Glomerular endothelial cell (primary cell): ENCODE measurements around the gene PDLIM7. TPM values are rescaled to one million over a fixed set of nuclear protein-coding genes. Genes with fewer than 3 reads are reported as not detected.
"Not testable (repeated sequence)": the region's sequence is repeated elsewhere in the genome, so short reads cannot be mapped to it uniquely, and the experiment has no call there.

ENCODE experiments used
- DNase-seq: peaks from one replicate; pipeline ENCODE4 v3.0.0-alpha.2; 2011; ENCODE audit warnings: low read depth, low spot score; ENCODE audit errors: extremely low read depth
- total RNA-seq: library from RNA; depleted of rRNA; stranded (reverse); fragments of >200 nt; gene quantifications from 2 replicates; pipeline ENCODE4 v1.2.3, GENCODE V29; 2015

PDLIM7 gene
- total RNA-seq, 1 donor from 2014 or later, result 341 TPM

- DNase-seq, result no peak
Observed at GRCh38 chr5:177492841-177493240, 4.6 kb downstream of the PDLIM7 start.

- DNase-seq, result no peak
Observed at GRCh38 chr5:177491983-177492746, 5.2 kb downstream of the PDLIM7 start.

- DNase-seq, result no peak
Observed at GRCh38 chr5:177491429-177491945, 5.9 kb downstream of the PDLIM7 start.

GRCh38 chr5:177490992-177491391 is 6.4 kb downstream of the PDLIM7 start:
- no peak for DNase-seq

GRCh38 chr5:177490311-177490991 is 7.0 kb downstream of the PDLIM7 start:
- no peak for DNase-seq

- no peak for DNase-seq
Observed at GRCh38 chr5:177489119-177489716, 8.2 kb downstream of the PDLIM7 start.

- DNase-seq, result no peak
Observed at GRCh38 chr5:177487975-177488374, 9.4 kb downstream of the PDLIM7 start.

GRCh38 chr5:177487144-177487543 is 10.3 kb downstream of the PDLIM7 start:
- no peak for DNase-seq

- DNase-seq, result no peak
Observed at GRCh38 chr5:177486256-177486655, 11.1 kb downstream of the PDLIM7 start.

- DNase-seq, result not testable (repeated sequence)
Observed at GRCh38 chr5:177485753-177486152, 11.7 kb downstream of the PDLIM7 start.

- no peak for DNase-seq
Observed at GRCh38 chr5:177484902-177485549, 12.4 kb downstream of the PDLIM7 start.

GRCh38 chr5:177483994-177484901 is 13.2 kb downstream of the PDLIM7 start:
- DNase-seq, result no peak

- DNase-seq, result no peak
Observed at GRCh38 chr5:177483042-177483441, 14.4 kb downstream of the PDLIM7 start.

- DNase-seq, result no peak
Observed at GRCh38 chr5:177482359-177482795, 15.0 kb downstream of the PDLIM7 start.

- DNase-seq, result no peak
Observed at GRCh38 chr5:177479774-177480173, 17.6 kb downstream of the PDLIM7 start.

- DNase-seq, result no peak
Observed at GRCh38 chr5:177478711-177479646, 18.4 kb downstream of the PDLIM7 start.

- no peak for DNase-seq
Observed at GRCh38 chr5:177477701-177478477, 19.5 kb downstream of the PDLIM7 start.
